ENCODE data around the gene MRPS10.

- no peak for TF ChIP-seq CTCF (IDR thresholded peaks at IDR 0.05; ENCODE audit: low read depth, low read length, poor library complexity, severe bottlenecking)
- no peak for TF ChIP-seq EZH2phosphoT487 (IDR thresholded peaks at IDR 0.05; ENCODE audit: borderline replicate concordance, low read length)
Measured at GRCh38 chr6:42165016-42165415, 52.6 kb downstream of the MRPS10 start.
